ENCODE data around the gene ABHD13.
"Not testable (repeated sequence)": the region's sequence is repeated elsewhere in the genome, so short reads cannot be mapped to it uniquely, and the experiment has no call there.

The ABHD13 gene

DNA sequence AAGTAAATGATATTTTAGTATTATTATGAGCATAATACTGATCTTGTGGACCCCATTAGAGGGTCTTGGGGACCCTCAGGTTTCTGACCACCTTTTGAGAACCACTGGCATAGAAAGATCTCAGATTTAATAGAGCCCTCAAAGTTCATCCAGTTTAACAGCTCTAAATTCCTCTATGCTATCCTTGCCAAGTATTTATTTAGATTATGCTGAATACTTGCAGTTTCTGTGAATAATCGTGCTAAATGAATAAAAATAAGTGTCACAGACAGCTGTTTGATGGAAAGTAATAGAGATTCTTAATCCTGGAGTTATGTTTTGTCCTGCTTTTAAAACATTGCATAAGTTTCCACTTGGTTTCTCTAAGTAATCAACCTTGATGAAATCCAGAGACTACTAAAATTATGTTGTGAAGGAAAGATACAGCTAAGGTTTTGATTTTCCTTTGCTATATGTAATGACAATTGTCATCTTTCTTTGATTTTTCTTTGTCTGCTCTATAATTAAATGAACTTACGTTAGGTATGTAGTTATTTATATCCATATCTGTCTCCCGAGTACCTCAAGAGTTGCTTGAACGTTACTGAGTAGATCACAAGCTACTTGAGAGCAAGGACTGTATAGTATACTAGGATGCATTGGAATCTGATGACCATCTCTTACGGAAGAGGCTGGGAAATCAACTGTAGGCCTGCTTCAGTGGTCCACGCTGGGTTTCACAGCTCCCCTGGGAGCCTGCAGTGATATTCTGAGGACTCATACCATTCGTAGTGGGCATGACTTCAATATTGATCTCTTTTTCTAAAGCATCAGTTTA is 5.7 kb downstream of the ABHD13 start:
- no peak for DNase-seq (ENCODE audit: low read depth, low spot score)

DNA sequence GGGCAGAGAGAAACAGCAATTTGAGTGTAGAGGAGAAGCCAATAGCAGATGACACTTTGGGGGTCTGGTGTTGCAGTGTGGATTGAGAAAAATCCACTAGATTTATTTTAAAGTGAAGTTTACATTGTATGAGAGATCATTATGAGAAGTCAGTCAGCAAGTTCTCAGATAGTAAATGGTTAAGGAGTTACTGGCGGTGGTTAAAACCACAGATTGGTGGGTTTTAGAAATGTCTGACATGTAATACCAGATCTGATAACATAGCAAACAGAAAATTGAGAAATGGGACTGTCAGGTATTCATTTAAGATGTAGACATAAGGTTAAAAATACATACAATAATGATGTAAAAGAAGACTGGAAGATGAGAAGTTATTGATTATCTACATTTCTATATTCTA is 7.2 kb downstream of the ABHD13 start:
- DNase-seq (ENCODE audit: low read depth, low spot score) = no peak

DNA sequence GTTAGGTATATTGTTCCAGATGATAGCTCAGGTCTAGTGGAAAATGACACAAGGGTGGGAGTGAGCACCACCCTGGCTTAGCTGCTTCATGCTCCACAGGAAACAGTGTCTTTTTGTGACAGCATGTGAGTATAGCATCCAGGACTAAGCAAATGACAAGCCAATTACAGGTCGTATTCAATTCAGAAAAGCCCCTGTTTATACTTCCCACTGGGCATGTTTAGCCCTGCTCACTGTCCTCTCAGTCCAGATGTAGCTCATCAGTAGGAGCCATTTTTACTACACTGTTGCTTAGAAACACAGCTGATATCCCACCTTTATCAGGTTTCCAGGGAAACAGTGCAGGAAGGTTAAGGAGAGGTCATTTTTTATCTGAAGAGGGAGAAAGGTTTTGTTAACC is 8.0 kb downstream of the ABHD13 start:
- no peak for DNase-seq (ENCODE audit: low read depth, low spot score)

DNA sequence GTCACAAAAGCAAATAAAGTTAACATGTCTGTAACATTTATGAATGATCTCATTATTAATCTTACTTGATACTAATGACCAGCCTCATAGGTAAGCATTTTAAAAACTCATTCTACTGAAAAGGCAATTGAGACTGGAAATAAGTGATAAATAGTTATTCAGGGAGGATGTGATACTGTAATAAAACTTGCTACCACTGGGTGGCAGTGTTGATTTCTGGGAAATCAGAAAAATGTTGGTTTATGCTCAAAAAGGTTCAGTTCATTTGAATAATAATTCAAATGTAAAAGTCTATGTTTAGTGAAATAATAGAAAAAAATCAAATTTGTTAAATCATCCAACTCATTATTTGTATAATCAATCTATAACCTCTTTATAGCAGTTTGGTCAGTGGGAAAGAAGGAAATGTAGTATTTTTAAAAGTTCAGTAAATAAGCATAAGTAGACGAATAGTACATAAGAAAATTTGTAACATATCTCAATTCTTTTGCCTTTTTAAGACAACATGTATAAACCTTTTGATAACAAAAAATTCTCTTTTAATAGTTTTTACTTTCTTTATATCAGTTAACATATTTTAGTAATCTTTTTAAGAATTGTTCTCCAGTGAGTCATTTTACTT is 9.6 kb downstream of the ABHD13 start:
- DNase-seq (ENCODE audit: low read depth, low spot score) = no peak

DNA sequence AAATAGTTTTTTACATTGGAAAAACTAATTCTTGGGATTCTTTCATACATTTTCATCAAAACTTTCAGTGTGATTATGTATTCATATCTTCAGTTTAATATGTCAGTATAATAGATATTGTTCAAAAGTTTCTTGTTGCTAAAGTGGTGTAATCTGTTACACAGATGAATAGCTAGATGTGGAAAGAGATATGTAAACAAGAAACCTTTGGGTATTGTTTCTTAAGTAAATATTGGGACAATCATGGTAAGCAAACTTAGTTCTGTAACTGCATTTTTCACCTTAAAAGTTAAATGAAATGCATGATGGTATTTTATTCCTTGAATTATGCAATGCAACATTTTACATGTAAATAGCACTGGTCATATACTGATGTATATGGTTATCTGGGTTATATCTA is 12.2 kb downstream of the ABHD13 start:
- DNase-seq (ENCODE audit: low read depth, low spot score) = no peak

DNA sequence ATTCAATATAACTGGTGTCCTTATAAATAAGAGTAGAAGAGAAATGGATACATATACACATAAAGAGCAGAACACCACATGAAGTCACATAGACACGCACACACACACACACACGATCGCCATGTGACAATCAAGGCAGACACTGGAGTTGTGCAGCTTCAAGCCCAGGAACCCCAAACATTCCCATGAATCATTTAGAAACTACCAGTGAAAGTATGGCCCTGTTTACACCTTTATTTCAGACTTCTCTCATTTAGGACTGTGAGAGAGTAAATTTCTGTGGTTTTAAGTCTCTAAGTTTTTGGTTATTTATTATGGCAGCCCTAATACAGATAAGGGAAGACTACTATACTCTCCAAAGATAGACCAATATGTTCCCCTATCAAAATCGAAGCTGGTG is 31.0 kb downstream of the ABHD13 start:
- DNase-seq (ENCODE audit: low read depth, low spot score) = no peak

DNA sequence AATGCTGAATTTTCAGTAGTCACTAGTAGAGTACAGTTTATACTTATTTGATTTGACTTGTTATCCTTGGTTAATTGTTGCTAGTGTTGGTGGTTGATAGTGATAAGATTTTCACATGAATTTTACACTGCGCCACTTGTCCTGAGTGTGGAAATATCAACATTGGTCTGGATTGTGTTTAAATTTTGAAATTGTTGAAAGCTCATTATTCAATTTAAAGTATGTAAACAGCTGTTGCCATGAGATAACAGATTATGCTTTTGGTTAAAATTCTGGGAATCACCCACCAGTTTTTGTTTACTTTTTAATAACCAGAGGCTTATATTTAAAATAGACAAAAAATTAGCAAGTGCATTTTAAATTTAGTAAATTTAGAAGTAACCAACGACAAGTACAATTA is 39.1 kb downstream of the ABHD13 start:
- DNase-seq (ENCODE audit: low read depth, low spot score) = no peak

DNA sequence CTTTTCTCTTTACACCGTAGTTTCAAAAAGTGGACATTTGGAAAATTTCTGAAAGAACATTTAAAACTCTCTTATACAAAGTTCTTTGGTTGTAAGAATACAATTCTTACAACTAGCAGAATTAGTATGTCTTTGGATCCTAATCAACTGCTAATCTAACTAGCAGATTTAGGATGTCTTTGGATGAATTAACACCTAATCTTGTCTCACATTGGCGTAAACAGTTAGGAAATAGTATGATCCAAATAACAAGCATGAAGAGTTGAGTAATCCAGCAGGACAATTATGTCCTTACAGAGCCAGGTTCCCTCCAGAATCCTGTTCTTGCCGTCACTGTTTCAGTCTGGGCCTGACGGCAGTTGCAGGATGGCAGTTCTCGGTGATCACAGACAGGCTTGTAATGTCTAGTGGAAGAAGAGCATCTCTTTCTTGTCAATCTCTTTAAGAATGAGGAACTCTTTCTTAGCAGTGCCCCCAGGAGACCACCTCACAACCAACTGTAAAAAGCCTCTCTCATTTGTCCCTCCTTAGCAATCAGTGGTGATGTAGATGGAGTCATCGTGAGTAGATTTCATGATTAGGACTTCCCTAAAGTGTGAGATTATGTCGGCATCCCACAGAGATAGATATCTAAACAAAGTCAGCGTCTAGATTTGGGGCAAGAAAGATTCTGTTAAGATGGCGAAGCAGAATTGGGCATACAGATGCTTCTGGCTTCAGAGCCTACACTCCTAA is 45.6 kb downstream of the ABHD13 start:
- no peak for DNase-seq (ENCODE audit: low read depth, low spot score)

DNA sequence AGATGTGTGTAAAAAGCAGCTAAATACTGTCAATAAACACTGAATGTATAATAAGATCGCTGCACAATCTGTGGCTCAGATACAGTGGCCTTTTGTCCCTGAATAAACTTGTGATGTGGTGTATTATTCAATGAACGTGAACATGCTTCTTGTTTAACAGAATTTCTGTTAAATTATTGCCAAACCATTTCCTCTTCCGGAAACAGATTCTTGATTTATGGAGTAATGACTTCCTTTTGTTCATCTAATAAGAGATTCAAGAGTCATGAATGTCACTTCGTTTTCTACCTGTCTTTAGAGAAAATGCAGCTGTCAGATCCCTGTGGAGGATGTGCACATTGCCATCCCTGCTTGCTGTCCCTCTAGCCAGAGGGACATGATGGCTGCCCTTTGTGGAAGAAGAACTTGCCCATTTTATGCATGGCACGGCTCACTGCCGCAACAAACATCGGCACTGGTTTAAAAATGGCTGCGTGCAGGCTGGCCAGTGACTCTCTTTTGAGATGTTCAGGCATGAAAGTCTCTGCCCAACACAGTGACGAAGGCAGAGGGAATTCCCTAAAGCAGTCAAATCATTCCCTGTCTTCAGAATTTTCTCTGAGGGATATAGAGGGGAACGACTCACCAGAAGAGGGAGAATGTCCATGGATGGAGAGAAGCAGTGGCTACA is 48.3 kb downstream of the ABHD13 start:
- DNase-seq (ENCODE audit: low read depth, low spot score) = no peak

DNA sequence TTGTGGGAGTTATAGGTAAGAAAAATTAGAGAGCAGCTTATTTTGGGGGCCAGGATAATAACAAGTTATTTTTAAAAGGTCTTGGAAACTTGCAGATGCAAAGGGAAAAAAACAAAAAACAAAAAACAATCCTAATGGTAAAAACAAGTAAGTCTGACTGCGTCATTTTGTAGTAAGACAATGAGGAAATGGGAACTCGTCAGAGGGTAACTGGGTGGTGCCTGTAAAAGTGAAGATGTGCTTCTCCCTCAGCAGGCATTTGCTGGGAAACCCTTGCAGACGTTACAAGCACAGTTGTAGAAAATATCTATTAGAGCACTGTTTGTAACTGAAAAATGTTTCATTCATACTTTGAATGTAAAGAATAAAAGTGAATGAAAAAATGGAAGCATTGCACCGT is 49.2 kb downstream of the ABHD13 start:
- DNase-seq (ENCODE audit: low read depth, low spot score) = no peak

DNA sequence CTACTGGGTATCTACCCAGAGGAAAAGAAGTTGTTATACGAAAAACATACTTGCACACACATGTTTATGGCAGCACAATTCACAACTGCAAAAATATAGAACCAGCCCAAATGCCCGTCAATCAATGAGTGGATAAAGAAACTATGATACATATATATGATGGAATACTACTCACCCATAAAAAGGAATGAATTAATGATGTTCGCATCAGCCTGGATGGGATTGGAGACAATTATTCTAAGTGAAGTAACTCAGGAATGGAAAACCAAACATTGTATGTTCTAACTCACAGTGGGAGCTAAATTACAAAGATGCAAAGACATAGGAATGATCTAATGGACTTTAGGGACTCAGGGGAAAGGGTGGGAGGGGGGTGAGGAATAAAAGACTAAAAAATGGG is 49.7 kb downstream of the ABHD13 start:
- not testable (repeated sequence) for DNase-seq (ENCODE audit: low read depth, low spot score)

DNA sequence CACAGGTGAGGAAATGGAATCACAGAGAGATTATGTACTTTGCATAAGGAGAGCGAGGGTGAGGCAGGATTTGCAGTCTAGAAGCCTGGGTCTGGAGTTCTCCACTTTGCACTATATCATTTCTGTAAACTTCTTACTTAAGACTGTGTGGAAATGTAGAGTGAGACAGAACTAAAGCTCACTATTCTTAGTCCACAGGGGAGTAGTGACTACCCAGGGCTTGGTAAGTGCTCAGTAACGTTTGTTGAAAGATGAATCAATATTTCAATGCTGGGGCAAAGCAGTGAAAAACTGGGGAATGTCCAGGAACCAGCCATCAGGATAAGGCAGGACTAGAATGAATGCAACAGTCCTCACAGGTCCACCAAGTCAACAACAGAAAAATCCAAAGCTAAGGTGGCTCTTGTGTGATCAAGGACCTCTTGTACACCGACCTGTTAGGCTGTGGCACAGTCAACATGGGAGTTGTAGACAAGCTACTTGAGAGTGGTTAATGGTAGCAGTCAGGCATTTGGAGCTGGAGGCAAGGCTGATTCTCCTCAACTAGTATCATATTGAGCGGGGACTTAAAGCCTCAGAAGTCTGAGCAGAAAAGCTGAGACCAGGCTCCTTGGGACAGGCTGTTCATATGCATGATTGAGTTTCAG is 50.4 kb downstream of the ABHD13 start:
- DNase-seq (ENCODE audit: low read depth, low spot score) = no peak

DNA sequence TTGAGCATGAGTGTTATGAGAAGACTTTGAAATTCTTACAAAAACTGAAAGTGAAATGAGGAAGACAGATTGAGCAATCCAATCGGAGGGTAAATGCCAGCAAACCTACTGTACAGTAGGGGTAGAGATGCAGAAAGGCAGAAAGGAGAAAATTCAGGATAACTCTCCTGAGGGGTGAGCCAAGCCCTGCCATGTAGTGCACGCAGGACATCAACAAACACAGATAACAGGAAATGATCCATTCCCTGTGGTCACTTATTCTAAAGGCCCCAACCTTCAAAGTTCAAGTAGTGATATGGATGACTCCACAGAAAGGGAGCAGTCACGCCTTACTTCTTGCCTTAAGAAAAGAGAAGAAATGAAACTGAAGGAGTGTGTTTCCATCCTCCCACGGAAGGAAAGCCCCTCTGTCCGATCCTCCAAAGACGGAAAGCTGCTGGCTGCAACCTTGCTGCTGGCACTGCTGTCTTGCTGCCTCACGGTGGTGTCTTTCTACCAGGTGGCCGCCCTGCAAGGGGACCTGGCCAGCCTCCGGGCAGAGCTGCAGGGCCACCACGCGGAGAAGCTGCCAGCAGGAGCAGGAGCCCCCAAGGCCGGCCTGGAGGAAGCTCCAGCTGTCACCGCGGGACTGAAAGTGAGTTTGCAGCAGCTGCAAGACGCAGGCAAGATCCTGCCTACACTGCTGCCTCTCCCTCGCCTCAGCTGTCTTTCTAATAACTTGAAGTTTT is 51.6 kb downstream of the ABHD13 start, which contains the start of gene TNFSF13B:
TNFSF13B (plus strand) TSS at position 118 of the 728 bp plus-strand sequence; CDS start at position 296, 178 bp downstream.
- no peak for DNase-seq (ENCODE audit: low read depth, low spot score)

DNA sequence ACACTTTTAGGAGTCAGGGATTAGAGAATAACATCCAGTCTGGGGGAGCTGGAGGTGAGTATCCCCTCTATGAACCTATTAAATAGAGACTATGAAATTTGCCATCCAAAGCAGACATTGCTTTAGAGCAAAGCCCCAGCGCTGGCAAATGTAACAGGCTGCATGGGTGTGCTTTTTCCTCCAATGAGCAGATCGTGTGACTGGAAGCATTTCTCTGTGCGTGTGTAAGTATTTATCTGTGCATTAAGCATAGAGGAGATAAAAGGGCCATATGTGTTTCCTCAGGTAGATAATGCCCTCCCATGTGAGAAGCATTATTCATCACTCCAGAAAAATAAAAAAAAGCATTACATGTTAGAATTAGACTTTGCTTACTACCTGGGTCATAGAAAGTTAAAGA is 52.2 kb downstream of the ABHD13 start:
- DNase-seq (ENCODE audit: low read depth, low spot score) = no peak

DNA sequence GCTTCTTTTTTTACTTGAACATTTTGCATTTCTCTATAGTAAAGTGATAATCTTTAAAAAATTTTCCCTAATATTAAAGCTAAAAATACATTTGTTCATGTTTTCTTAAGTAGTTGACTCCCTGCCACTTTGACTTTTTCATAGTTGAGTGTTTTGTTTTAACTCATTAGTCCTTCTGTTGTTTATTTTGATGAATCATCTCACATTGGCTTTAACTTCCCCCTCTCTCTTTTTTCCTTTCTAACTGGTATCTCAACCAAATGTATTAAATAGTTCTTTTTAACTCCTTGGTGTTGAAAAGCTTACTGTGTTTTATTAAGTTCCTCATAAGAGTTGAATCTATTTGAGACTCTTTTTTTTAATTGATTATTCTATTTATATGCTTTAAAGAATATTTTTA is 54.1 kb downstream of the ABHD13 start:
- no peak for DNase-seq (ENCODE audit: low read depth, low spot score)

DNA sequence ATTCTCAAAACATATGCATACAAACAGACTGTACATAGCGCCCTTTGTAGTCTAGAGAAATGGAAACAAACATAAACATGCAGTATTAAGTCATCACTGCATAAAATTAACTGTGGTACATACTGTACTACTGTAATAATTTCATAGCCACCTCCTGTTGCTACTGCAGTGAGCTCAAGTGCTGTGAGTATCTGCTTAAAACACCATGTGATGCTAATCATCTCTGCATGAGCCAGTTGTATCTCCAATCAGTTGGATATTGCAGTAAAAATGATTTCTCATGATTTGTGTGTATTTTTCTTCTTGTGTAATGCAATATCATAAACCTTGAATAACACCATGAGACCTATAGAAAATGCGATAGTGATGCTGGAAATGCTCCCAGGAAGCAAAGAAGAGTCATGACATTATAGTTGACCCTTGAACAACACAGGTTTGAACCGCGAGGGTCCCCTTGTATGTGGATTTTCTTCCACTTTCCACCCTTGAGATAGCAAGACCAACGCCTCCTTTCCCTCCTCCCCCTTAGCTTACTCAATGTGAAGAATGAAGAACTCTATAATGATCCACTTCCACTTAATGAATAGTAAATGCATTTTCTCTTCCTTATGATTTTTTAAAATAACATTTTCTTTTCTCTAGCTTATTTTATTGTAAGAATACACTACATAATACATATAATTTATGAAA is 55.4 kb downstream of the ABHD13 start:
- no peak for DNase-seq (ENCODE audit: low read depth, low spot score)

DNA sequence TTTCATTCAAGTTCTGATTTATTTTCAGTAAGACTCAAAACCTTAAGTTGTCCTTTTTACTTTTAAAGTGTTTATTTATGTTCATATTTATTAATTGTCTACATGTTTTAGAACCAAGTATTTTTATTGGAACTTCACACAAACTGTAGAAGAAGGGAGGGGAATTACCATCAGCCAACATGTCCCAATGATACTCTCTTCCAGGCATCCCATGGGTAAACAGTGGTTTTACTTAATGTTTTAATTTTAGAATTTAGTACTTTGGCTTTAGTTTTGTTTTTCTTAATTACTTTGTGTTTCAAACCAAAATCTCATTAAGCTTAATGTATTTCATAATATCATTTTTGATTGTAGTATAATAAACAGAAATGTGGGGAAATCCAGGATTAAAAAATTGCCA is 56.5 kb downstream of the ABHD13 start:
- no peak for DNase-seq (ENCODE audit: low read depth, low spot score)

DNA sequence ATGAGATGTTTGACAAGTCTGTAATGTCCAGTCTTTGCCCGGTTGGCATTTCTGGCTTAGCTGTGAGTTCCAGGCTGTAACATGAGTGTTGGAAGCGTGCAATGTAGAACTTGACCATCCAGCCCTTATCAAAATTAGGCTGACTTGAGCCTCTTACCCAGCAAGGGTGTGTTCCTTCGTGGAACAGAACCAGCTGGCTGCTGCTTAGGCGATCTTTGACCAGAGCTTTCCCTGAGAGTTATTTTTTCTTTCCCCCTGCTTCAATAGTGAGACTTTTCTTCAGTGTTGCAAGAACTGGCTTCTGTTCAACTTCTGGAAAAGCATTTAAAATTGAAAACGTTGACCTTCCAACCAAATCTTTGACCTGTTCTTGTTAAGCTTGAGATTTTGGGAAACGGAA is 57.9 kb downstream of the ABHD13 start:
- DNase-seq (ENCODE audit: low read depth, low spot score) = no peak

DNA sequence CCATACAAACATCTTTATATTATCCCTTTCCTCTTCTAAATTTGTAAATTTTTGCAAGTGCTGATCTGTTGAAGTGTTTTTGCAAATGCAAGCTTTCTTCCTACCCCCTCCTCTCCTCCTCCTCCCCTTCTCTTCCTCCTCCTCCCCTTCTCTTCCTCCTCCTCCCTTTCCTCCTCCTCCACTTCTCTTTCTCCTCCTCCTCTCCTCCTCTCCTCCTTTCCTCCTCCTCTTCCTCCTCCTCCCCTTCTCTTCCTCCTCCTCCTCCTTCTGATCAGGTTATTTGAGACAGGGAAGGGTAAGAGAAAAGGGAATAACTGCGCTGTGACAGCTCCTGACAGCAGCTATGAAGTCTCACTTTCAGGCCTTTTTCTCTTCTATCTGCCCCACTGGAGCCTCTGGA is 60.3 kb downstream of the ABHD13 start:
- DNase-seq (ENCODE audit: low read depth, low spot score) = no peak

DNA sequence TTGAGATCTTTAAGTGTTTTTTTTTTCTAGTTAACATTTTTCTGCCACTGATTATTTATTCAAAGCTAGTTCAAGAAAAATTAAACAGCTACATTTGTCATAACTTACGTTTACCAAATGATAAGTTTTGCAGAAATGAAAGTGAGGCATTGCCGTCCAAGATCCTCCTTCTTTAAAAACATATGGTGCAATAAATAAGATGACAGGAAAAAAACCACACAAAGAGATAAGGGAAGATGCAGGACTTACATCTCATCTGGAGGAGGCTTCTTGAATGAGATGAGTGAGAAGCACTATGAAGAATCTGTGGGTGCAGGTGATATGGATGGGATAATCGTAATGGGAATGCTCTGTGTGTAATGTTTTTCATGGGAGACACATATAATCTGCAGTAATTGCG is 63.7 kb downstream of the ABHD13 start:
- DNase-seq (ENCODE audit: low read depth, low spot score) = no peak
